Measurements from ENCODE around the gene CGA.

Gene CGA

GRCh38 chr6:87088076-87088475, 6.8 kb downstream of the CGA start:
- DNase-seq (ENCODE audit: low read depth): no peak

GRCh38 chr6:87082160-87082721, 12.7 kb downstream of the CGA start:
- no peak for DNase-seq (ENCODE audit: low read depth)

GRCh38 chr6:87078983-87079616, 15.8 kb downstream of the CGA start:
- DNase-seq (ENCODE audit: low read depth): peak; percentile 5

GRCh38 chr6:87075168-87075567, 19.7 kb downstream of the CGA start:
- DNase-seq (ENCODE audit: low read depth): no peak

- DNase-seq (ENCODE audit: low read depth): no peak
Measured at GRCh38 chr6:87074101-87074621, 20.7 kb downstream of the CGA start.

GRCh38 chr6:87071683-87072082, 23.2 kb downstream of the CGA start:
- no peak for DNase-seq (ENCODE audit: low read depth)

- no peak for DNase-seq (ENCODE audit: low read depth)
Measured at GRCh38 chr6:87070741-87071140, 24.2 kb downstream of the CGA start.

GRCh38 chr6:87068795-87069194, 26.1 kb downstream of the CGA start:
- DNase-seq (ENCODE audit: low read depth): no peak

GRCh38 chr6:87066449-87067333, 28.2 kb downstream of the CGA start:
- no peak for DNase-seq (ENCODE audit: low read depth)

- no peak for DNase-seq (ENCODE audit: low read depth)
Measured at GRCh38 chr6:87065117-87065516, 29.8 kb downstream of the CGA start.

- no peak for DNase-seq (ENCODE audit: low read depth)
Measured at GRCh38 chr6:87059943-87060342, 35.0 kb downstream of the CGA start.

GRCh38 chr6:87054143-87054833, 40.6 kb downstream of the CGA start:
- DNase-seq (ENCODE audit: low read depth): no peak

- DNase-seq (ENCODE audit: low read depth): no peak
Measured at GRCh38 chr6:87053312-87053711, 41.6 kb downstream of the CGA start.

GRCh38 chr6:87049779-87050178, 45.1 kb downstream of the CGA start:
- no peak for DNase-seq (ENCODE audit: low read depth)

- no peak for DNase-seq (ENCODE audit: low read depth)
Measured at GRCh38 chr6:87045521-87046075, 49.3 kb downstream of the CGA start.

GRCh38 chr6:87040729-87041128, 54.2 kb downstream of the CGA start:
- DNase-seq (ENCODE audit: low read depth): no peak
